Stimulated activated naive CD4-positive, alpha-beta T cell treated with Interleukin-2 at 50 U/mL for 16 hours (primary cell): ENCODE results near the gene SLC4A1AP.

Experiments
- DNase-seq: peaks from one replicate; lab custom pipeline; 2025; lab: John Stamatoyannopoulos, UW

SLC4A1AP gene

GRCh38 chr2:27703638-27704341, 40.1 kb downstream of the SLC4A1AP start:
- peak; percentile 77 for DNase-seq

GRCh38 chr2:27704342-27704876, 40.7 kb downstream of the SLC4A1AP start:
- DNase-seq, result no peak

GRCh38 chr2:27705851-27706622, 42.3 kb downstream of the SLC4A1AP start:
- no peak for DNase-seq

DNA sequence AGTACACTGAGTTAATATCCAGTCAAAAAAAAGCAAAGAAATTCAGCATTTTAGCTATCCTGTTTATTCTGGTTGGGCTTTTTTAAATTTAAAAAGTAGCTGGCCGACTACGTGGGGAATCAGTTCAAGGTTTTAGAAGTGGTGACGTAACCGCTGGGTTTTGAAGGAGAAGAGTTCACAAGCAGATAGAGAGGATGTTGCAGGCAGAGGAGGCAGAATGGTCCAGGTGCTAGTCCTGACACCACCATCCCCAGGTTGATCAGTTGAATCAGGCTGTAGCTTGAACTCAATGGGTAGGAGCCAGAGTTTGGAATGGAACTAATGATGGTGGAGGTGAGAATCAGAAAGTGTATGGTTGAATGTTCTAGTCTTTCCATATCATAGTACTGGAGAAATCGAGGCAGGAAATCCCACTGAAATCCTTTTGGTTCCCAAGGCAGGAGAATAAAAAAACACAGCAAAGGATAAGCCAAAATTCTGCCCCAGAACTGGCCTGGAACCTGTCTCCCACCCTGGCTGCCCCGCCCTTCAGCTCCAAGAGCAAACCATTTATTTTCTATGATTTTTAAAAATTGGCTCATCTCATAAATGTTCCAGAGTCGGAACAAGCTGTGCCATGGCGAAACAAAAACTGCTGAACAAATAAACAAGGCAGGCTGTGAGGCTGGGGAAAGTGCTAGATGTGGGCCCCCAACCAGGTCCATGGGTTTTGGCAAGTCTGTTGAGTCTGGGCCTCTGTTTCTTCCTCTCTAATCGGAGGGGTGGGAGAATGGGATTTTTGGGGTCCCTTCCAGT, 44.0 kb downstream of the SLC4A1AP start:
- DNase-seq, result no peak

- no peak for DNase-seq
These were observed 44.6 kb downstream of the SLC4A1AP start for GRCh38 chr2:27708257-27708654.

- no peak for DNase-seq
These were observed 45.0 kb downstream of the SLC4A1AP start for GRCh38 chr2:27708666-27709065.

- no peak for DNase-seq
These were observed 45.6 kb downstream of the SLC4A1AP start for GRCh38 chr2:27709326-27709725.

DNA sequence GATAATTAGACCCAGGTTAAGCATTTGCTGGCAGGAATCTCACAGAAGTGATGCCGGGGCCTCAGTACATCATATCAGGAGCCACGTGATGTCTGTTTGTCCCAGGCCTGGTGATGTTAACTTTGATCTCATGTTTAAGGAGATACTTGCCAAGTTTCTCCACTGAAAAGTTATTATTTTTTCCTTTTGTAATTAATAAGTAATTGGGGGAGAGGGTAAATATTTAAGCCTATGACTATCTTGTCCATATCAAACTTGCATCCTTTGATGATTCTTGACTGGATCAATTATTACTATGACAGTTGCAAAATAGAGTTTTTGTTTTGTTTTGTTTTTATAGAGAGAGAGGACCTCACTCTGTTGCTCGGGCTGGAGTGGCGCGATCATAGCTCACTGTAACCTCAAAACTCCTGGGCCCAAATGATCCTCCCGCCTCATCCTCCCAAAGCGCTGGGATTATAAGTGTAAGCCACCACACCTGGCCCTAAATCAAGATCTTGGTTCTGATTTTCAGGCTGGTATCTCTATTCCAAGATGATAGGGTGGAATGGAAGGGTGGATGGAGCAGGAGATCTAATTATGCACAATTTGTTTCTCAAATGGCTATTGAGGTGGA, 46.4 kb downstream of the SLC4A1AP start:
- DNase-seq, result no peak

- DNase-seq, result no peak
These were observed 47.1 kb downstream of the SLC4A1AP start for GRCh38 chr2:27710640-27711430.

GRCh38 chr2:27711804-27712203, 48.1 kb downstream of the SLC4A1AP start:
- DNase-seq, result no peak

DNA sequence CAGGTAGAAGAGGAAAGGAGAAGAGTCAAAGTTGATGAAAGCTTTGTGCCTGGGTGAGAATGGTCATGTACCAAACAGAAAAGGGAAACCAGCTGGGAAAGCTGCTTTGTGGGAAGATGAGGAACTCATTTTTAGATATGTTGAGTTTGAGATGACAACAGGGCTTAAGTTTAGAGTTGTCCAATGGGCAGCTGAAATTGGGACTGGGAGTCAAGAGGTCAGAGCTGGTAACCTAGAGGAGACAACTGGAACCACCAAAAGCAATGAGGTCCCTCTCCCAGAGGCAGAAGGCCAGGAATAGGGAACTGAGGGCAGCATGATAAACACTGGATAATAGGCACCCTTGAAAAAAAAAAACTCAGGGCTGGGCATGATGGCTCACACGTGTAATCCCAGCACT, 48.8 kb downstream of the SLC4A1AP start:
- no peak for DNase-seq

DNA sequence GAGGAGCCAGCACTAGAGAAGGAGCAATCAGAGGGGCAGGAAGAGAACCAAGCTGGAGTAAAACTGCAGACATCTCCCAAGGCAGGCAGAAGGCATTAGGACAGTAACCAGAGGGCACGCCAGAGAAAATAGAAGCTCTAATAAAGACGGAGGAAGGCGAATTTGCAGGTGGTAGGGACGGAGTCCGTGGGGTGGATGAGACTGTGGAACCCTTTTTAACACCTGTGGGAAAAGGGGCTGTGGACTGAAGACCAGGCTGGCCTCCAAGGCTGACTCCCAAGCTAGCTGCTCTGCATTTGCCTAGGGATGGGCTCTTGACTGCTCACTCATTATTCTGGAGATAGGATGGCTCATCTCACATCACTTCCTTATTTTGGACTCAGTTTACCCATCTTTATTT, 49.5 kb downstream of the SLC4A1AP start:
- DNase-seq, result no peak

- DNase-seq, result no peak
These were observed 50.4 kb downstream of the SLC4A1AP start for GRCh38 chr2:27714053-27714452.

- DNase-seq, result no peak
These were observed 51.2 kb downstream of the SLC4A1AP start for GRCh38 chr2:27714851-27715291.

DNA sequence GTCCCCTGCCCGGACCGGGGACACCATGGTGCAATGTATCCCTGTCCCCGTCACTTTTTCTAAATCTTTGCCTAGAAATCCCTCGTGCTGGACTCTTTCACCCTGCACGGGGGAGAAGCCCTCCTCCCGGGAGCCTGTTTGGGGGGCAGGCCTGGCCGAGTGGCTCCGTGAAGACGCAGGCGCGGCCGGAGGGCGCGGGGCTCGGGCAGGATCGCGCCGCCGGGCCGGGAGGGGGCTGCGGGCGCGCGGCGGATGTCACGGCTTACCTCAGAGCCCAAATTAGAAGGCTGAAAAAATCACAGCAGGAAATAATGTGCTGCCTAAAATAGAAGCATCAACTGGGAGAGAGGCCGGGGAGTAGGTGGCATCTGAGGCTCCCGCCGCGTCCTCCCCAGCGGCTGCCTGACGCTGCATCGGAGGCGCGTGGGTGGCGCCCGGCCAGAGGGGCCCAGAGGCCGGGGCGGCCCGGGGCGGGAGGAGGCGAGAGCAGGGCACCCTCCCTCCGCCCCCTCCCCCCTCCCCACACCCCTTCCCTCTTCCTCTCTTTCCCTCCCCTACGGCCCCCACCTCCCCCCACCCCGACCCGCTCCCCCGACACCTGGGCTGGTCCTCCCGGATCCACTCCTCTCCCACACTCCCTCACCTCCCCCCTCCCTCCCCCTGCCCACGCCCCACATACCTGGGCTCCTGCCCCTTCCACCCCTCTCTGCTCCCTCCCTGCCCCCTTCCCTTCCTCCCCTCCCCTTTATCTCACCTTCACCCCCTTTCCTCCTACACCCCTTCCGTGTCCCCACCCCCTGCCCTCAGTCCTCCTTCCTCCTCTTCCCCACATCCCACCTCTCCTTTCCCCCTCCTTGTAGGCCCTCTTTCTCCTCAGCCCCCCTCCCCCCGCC, 51.9 kb downstream of the SLC4A1AP start:
- DNase-seq, result no peak

GRCh38 chr2:27716301-27717069, 52.8 kb downstream of the SLC4A1AP start:
- no peak for DNase-seq

DNA sequence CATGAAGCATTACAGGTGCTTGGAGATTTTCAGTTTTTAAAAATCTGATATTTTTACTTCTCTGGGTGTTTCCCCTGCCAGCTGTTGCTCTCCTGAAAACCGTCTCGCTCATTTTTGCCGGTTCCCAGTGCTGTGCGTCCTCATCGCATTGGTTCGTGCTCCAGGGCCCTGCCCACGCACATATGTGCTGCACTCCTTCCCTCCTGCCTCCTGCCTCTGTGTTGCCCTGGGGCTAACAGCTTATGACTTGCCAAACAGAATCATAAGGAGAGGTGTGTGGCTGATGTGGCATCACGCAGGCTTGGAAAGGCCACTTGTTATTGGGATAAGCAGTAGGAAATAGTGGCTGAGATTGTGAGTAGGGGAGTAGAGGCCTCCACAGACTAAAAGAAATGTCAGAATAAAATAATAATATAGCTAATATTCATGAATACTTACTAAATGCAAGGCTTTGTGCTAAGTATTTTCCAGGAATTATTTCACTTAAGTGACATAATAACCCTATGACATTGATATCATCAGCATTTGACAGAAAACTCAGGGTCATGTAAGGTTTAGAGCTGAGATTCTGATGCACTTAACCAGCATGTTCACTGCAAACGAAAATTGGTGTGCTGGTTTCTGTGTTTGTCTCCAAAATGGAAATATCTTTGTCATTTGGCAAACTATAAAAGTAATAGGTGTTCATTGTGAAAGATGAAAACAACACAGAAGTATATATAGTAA, 53.5 kb downstream of the SLC4A1AP start:
- DNase-seq, result no peak

DNA sequence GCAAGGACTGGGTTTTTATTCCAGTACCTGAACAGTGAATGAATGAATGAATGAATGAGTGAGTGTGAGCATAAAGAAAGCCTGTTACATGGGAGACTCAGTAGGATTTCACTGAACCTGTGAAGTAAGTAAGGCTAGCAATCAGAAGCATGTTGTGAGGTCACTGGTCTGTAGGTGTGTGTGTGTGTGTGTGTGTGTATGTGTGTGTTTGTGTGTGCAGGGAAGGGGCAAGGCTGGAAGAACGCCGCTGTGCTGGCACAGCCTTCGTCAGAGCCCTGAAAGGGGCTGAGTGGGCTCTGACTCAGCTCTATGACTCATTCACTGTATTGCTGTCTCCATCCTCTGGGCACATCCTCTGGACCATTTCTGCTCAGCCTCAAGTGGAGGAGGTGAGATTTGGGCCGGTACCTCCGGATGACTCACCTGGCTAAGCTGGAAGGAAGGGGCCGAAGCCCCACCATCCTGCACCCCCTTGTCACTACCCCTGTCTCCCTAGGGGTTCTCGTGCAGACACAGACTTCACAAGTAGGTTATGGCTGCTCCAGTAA, 56.4 kb downstream of the SLC4A1AP start:
- peak; percentile 46 for DNase-seq
